ENCODE data around the gene NACC2. TPM values are rescaled to one million over a fixed set of nuclear protein-coding genes. Genes with fewer than 3 reads are reported as not detected.
"Not testable (repeated sequence)": the region's sequence is repeated elsewhere in the genome, so short reads cannot be mapped to it uniquely, and the experiment has no call there.

Gene NACC2
- total RNA-seq, 2 experiments from 2014 or later = 5.3 to 5.6 TPM

DNA sequence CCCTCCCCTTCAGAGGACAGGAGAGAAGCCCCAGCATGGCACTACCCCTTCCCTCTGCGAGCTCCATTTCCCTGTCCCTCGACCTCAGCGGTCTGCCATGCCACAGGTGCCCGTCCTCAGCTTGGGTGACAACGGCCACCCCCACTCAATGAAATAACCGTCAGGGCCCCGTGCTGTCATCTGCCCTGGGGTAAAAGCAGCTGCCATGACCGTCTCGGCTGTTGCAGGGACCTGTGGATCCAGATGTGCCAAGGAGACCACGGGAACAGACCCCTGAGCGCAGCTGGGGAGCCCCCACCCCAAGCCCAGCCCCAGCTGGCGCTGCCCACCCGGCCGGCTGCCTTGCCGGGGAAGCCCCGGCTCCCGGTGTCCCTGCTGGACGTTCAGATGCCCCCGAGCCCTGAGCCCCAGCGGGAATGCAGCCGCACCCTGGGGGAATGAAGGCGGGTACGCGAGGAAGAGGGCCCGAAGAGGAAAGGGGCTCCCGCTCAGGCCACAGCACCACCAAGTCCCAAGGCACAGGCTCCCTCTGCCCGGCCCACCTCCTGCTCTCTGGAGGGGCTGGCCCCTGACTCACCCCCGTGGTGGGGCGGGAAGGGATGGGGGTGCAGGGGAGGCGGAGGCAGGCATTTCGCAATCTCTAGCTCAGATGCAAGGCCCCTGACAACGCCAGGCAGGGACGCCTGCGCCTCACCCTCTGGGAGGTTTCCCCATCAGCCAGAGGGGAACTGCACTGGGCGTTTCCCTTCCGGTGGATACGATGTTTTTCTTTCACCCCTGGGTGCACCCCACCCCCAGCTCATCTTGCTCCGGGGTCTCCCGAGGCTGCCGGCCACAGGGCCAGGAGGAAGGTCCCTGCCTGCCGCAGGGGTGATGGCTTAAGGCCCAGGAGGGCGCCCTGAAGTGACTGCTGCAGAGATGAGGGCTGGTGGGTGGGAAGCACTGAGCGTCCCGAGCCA lies 49.2 kb downstream of the NACC2 start:
- no peak for DNase-seq
- Mint-ChIP-seq H3K4me1 (no peaks in the 10 kb centered on the region), H3K4me3 (no peak overlapping the region), H3K27me3 (no peaks in the 10 kb centered on the region), H3K27ac (no peak overlapping the region), H3K36me3 (peaks cover under 1% of the 10 kb centered on the region), H3K9me3 (peaks cover under 1% of the 10 kb centered on the region)

DNA sequence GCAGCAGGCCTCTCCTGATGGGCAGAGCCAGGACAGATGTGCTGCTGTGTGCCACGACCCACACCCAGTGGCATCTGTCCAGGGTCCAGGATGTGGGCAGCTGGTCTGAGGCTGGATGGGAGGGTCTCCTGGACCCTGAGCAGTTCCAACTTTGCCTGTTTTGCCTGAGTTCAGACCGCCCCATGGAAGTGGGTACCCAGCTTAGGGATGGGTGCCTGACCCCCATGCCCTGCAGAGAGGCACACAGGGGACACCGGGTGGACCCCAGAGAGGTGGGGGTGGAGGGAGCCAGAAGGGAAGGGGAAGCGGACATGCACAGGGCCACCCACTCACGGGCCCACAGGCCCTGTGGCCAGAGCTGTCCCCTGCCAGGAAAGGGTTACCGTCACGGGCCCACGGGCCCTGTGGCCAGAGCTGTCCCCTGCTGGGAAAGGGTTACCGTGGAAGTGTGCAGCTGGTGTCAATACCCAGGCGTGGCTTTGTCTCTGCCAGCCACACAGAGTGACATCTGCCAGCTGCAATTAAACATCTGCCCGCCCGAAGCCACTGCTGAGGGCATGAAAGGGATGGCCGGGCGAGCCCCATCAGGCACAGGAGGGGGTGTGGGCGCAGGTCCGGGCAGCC lies 50.0 kb downstream of the NACC2 start:
- Mint-ChIP-seq H3K4me1 (no peaks in the 10 kb centered on the region), H3K27ac (no peak overlapping the region), H3K27me3 (no peaks in the 10 kb centered on the region), H3K36me3 (peaks cover 2% of the 10 kb centered on the region), H3K4me3 (no peak overlapping the region), H3K9me3 (peaks cover 2% of the 10 kb centered on the region)
- DNase-seq = no peak

DNA sequence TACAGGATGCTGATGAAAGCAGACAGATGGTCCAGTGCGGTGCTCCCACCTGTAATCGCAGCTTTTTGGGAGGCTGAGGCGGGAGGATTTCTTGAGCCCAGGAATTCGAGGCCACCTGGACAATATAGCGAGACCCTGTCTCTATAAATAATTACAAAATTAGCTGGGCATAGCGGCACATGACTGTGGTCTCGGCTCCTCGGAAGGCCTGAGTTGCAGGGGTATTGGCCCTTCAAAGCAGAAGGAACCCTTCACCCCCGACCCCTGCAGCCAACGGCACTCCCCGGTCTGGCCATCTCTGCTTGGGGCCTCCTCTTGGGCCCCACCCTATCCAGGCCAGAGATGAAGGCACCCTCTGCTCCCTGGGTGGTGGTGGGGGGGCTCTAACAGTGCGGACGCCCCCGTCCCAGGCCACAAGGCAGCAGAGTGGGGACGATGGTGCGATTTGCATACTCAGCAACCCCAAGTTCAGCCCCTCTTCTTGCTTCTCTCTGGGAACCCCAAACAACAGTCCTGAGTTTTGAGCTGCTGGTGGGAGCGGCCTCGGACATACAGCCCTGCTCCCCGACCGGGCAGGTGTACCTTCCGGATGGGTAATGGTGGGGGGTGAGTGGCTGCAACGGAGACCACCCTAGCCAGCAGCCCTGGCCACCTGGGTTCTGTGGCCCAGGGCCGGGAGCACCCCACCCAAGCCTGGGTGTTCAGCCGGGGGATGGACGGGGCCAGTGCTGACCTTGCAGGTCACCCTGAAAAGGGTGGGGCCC lies 50.7 kb downstream of the NACC2 start:
- Mint-ChIP-seq H3K27ac (no peak overlapping the region), H3K4me1 (no peaks in the 10 kb centered on the region), H3K4me3 (no peak overlapping the region), H3K9me3 (peaks cover 7% of the 10 kb centered on the region), H3K36me3 (peaks cover 8% of the 10 kb centered on the region), H3K27me3 (no peaks in the 10 kb centered on the region)
- DNase-seq = no peak

DNA sequence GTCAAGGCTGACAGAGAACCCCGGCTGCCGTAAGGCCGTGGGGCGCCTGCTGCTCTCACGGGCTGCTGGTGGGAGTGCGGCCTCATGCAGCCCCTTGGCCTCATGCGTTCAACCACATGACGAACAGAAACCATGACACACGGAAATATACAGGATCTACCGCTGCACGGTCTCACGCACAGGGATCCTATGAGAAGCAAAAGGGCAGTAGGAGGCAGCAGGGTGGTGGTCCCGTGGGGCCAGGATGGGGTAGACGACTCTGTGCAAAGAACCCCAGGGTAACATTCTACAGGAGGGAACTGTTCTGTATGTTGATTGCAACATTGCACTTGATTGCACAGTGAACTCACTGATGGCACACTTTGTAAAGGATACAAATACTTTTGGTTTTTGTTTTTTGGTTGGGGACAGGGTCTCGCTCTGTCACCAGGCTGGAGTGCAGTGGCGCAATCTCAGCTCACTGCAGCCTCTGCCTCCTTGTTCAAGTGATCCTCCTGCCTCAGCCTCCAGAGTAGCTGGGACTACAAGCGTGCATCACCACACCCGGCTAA lies 51.6 kb downstream of the NACC2 start:
- H3K27ac Mint-ChIP-seq = no peak overlapping the region
- H3K9me3 Mint-ChIP-seq = peaks cover 14% of the 10 kb centered on the region
- no peak for DNase-seq
- no peak overlapping the region for H3K4me3 Mint-ChIP-seq
- H3K36me3 Mint-ChIP-seq = peaks cover 14% of the 10 kb centered on the region
- no peaks in the 10 kb centered on the region for H3K27me3 Mint-ChIP-seq
- H3K4me1 Mint-ChIP-seq = no peaks in the 10 kb centered on the region

DNA sequence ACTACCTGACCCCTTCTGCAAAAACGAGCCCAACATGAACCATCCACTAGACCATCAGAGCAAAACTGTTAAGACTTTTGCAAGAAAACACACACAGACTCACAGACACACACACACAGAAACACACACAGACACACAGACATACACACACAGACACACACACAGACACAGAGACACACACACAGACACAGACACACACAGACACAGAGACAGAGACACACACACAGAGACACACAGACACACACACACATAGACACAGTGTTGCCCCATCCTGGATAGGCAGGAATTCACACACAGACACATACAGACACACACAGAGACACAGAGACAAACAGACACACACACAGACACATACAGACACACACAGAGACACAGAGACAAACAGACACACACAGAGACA lies 52.5 kb downstream of the NACC2 start:
- no peak for DNase-seq
- peaks cover 21% of the 10 kb centered on the region for H3K36me3 Mint-ChIP-seq

DNA sequence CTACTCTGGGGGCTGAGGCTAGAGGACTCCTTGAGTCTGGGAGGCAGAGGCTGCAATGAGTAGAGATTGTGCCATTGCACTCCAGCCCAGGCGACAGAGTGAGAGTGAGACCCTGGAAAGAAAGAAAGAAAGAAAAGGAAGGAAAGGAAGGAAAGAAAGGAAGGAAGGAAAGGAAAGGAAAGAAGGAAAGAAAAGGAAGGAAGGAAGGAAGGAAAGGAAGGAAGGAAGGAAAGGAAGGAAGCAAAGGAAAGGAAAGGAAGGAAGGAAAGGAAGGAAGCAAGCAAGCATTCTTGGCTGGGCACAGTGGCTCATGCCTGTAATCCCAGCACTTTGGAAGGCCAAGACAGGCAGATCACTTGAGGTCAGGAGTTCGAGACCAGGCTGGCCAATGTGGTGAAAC lies 54.2 kb downstream of the NACC2 start:
- H3K27ac Mint-ChIP-seq, H3K27me3 Mint-ChIP-seq, H3K4me1 Mint-ChIP-seq, DNase-seq, H3K4me3 Mint-ChIP-seq: not testable (repeated sequence)
- peaks cover 25% of the 10 kb centered on the region for H3K9me3 Mint-ChIP-seq
- peaks cover 31% of the 10 kb centered on the region for H3K36me3 Mint-ChIP-seq

More for the DNA sequence above, 52.5 kb downstream of the NACC2 start:
- no peak overlapping the region for H3K27ac Mint-ChIP-seq
- no peaks in the 10 kb centered on the region for H3K27me3 Mint-ChIP-seq
- no peaks in the 10 kb centered on the region for H3K4me1 Mint-ChIP-seq
- no peak overlapping the region for H3K4me3 Mint-ChIP-seq
- H3K9me3 Mint-ChIP-seq = peaks cover 18% of the 10 kb centered on the region

DNA sequence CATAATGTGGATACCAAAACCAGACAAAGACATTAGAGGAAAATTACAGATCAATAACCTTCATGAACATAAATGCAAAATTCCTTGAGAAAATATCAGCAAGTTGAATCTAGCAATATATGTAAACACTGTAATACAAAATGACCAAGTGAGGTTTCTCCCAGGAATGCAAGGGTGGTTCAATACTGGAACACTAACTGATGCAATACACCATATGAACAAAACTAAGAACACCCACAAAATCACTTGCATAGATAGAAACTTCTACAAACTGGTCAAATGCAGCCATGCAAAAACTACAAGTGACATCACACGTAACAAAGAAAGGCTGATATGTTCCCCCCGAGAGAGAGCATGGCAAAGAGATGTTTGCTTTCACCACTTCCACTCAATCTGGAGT lies 55.6 kb downstream of the NACC2 start:
- Mint-ChIP-seq H3K27me3 (no peaks in the 10 kb centered on the region), H3K4me1 (peaks cover 10% of the 10 kb centered on the region), H3K36me3 (peaks cover 36% of the 10 kb centered on the region), H3K4me3 (no peak overlapping the region), H3K27ac (no peak overlapping the region), H3K9me3 (peaks cover 25% of the 10 kb centered on the region)
- no peak for DNase-seq

DNA sequence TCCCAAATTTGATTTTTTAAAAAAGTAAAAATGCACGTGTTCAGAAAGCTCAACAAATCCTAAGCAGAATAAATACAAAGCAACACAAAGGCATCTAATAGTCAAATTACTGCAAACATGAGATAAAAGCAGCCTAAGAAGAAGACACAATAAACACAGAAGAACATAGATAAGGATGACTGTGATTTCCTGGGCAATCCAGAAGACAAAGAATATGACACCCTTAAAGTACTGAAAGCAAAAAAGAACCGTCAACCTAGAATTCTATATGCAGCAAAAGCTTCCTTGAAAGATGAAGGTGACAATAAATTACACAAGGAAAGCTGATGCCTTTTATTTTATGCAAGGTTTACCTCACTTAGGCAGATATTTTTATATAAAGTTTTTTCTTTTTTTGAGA lies 58.2 kb downstream of the NACC2 start:
- H3K4me3 Mint-ChIP-seq = no peak overlapping the region
- H3K36me3 Mint-ChIP-seq = peaks cover 38% of the 10 kb centered on the region
- peaks cover 10% of the 10 kb centered on the region for H3K4me1 Mint-ChIP-seq
- H3K9me3 Mint-ChIP-seq = peaks cover 25% of the 10 kb centered on the region
- H3K27ac Mint-ChIP-seq = no peak overlapping the region
- H3K27me3 Mint-ChIP-seq = no peaks in the 10 kb centered on the region
- DNase-seq = no peak

DNA sequence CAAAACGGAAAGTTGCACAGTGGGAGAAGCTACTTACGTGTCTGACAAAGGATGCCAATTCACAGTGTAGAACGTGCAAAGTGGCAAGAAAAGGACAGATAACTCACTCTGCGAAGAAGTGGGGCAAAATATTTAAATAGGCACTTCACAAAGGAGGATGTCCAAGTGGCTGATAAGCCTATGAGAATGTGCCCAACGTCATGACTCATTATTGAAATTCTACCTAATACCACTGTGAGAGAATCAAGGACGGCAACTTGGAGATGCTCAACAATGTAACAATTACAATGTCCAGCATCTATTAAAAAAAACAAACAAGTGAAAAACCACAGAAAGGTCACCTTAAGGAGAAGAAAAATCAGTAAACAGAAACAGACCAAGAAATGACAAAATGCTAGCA lies 59.0 kb downstream of the NACC2 start:
- peaks cover 25% of the 10 kb centered on the region for H3K9me3 Mint-ChIP-seq
- no peak overlapping the region for H3K27ac Mint-ChIP-seq
- no peak for DNase-seq
- peaks cover 10% of the 10 kb centered on the region for H3K4me1 Mint-ChIP-seq
- no peak overlapping the region for H3K4me3 Mint-ChIP-seq
- no peaks in the 10 kb centered on the region for H3K27me3 Mint-ChIP-seq
- peaks cover 38% of the 10 kb centered on the region for H3K36me3 Mint-ChIP-seq

DNA sequence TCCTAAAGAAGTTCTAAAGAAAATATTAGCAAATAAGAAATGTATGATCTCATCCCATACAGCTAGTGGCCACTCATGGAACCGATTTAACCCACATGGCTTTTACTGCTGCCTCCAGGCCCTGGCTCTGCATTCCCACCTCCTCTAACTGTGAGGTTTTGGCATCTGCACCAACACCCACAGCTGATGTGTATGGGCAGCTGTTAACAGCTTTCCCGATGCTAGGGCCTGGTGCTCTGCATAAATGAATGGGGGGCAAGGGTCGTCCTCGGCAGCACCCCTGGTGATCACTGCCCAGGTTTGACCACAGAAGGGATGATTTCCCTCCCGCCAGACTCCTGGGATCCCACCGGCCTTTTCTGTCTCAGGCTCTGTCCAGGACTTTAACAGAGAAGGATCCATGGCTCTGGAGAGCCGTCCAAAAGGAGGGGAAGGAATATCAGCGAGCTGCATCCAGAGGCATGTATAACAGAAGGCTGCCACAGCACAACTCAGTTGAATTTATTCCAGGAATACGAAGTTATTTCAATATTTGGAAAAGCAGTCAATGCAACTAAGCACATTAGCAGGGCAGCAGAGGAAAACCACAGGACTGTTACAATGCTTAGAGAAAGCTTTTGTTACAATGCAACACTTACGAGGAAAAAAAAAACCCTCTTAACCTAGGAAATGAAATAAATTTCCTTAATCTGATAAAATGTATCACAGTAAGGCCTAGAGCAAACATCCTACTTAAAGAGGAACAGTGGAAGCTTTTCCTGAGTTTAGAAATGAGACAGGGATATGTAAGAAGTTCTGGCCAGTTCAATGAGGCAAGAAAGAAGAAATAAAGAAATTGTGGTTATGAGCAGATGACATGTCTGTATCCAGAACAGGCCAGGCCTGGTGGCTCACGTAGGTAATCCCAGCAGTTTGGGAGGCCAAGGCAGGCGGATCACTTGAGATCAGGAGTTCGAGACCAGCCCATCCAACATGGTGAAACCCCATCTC lies 63.1 kb downstream of the NACC2 start:
- no peak overlapping the region for H3K27ac Mint-ChIP-seq
- peaks cover 25% of the 10 kb centered on the region for H3K36me3 Mint-ChIP-seq
- H3K4me1 Mint-ChIP-seq = peaks cover 10% of the 10 kb centered on the region
- no peak overlapping the region for H3K4me3 Mint-ChIP-seq
- no peak for DNase-seq
- no peaks in the 10 kb centered on the region for H3K27me3 Mint-ChIP-seq
- H3K9me3 Mint-ChIP-seq = peaks cover 5% of the 10 kb centered on the region

DNA sequence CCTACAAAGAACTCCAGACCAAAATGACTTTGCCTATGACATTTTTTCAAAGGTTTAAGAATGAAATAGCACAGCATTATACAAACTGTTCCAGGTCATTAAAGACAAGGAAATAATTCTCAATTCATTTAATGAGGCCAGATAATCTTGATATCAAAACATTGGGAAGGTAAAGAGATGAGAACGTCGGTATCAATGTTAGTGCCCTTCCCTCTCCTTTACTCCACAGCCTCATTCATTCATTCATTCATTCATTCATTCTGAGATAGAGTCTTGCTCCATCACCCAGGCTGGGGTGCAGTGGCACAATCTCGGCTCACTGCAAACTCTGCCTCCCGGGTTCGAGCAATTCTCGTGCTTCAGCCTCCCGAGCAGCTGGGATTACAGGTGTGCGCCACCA lies 64.0 kb downstream of the NACC2 start:
- Mint-ChIP-seq H3K27me3 (no peaks in the 10 kb centered on the region), H3K9me3 (peaks cover 2% of the 10 kb centered on the region), H3K27ac (no peak overlapping the region), H3K4me3 (no peak overlapping the region), H3K4me1 (peaks cover 10% of the 10 kb centered on the region), H3K36me3 (peaks cover 21% of the 10 kb centered on the region)
- DNase-seq = no peak

DNA sequence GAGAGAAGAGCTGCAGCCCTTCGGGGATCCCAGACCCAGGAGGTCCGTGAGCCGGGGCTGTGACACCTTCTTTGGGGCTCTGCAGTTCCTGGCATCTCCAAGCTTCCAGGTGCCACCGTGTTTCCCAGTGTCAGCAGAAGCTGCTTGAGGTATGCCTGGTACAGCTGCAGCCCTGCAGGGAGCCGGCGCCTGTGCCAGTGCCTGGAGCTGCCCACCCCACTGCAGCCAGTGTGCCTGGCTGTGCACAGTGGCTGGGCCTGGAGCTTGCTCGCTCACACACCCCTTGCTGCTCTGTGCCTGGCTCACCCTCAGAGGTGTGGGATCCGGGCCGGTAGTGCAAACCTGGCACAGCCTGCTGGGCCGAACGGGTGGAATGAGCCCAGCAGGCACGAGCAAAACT lies 65.5 kb downstream of the NACC2 start:
- no peak for DNase-seq
- Mint-ChIP-seq H3K27ac (no peak overlapping the region), H3K4me3 (no peak overlapping the region), H3K27me3 (no peaks in the 10 kb centered on the region), H3K4me1 (no peaks in the 10 kb centered on the region), H3K36me3 (peaks cover 15% of the 10 kb centered on the region), H3K9me3 (peaks cover 1% of the 10 kb centered on the region)

DNA sequence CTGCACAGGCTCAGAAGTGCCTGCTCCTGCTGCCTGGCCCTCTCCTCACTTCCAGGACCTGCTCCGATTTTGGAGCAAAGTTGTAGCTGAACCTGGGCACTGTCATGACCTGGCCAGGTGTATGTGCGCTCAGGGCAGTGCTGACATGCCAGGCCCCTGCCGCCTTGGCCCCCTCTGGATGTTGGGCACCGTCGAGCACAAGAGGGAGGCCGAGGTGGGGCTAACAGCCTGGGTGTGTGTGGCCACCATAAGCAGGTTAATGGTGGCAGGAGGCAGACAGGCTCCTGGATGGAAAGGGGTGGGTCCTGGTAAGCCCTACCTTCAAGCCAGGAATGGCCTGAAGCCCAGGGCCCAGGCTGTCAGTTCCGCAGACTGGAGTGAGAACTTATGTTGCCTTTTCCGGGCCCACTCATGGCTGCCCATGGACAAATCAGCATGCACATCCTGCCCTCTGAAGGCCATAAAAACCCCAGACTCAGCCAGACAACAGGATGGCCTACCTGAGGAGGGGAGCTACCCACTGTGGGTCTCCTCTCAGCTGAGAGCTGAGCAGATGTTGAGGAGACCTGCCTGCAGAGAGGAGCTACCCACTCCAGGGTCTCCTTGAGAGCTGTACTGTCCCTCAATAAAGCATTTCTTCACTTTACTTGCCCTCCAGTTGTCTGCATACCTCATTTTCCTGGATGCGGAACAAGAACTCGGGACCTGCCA lies 66.2 kb downstream of the NACC2 start:
- Mint-ChIP-seq H3K36me3 (peaks cover 13% of the 10 kb centered on the region), H3K4me1 (no peaks in the 10 kb centered on the region), H3K9me3 (peaks cover 1% of the 10 kb centered on the region), H3K27ac (no peak overlapping the region), H3K4me3 (no peak overlapping the region), H3K27me3 (no peaks in the 10 kb centered on the region)
- no peak for DNase-seq

DNA sequence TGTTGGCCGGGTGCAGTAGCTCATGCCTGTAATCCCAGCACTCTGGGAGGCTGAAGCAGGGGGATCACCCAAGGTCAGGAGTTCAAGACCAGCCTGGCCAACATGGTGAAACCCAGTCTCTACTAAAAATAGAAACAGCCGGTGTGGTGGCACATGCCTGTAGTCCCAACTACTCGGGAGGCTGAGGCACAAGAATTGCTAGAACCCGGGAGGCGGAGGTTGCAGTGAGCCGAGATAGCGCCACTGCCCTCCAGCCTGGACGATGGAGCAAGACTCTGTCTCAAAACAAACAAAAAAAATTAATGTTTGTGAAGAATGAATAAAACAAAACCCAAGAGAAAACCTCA lies 68.2 kb downstream of the NACC2 start:
- not testable (repeated sequence) for H3K4me3 Mint-ChIP-seq, H3K27me3 Mint-ChIP-seq

More for the DNA sequence above, 68.2 kb downstream of the NACC2 start:
- H3K27ac Mint-ChIP-seq, H3K4me1 Mint-ChIP-seq, DNase-seq, H3K9me3 Mint-ChIP-seq: not testable (repeated sequence)
- peaks cover 13% of the 10 kb centered on the region for H3K36me3 Mint-ChIP-seq
